Measurements from ENCODE around the gene DSCAM.

The DSCAM gene

DNA sequence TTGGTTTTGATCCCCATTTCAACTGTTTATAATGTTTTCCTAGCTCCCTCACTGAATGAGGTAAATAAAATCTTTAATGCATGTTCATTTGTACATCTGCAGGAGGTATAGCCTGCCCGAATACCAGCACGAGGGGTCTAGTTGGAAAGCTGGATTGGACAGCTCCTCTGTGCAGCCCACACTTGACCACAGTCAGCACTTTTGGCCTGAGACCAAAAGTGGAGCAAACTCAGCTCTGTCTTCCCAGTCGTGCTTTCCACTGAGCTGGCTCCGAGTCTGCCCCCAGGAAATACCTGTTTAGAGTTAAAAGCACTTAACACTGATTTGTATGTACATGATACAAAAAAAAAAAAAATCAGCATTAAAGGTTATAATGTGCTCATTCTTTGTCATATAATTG lies 224.4 kb downstream of the DSCAM start:
- TF ChIP-seq, protein P1, sequence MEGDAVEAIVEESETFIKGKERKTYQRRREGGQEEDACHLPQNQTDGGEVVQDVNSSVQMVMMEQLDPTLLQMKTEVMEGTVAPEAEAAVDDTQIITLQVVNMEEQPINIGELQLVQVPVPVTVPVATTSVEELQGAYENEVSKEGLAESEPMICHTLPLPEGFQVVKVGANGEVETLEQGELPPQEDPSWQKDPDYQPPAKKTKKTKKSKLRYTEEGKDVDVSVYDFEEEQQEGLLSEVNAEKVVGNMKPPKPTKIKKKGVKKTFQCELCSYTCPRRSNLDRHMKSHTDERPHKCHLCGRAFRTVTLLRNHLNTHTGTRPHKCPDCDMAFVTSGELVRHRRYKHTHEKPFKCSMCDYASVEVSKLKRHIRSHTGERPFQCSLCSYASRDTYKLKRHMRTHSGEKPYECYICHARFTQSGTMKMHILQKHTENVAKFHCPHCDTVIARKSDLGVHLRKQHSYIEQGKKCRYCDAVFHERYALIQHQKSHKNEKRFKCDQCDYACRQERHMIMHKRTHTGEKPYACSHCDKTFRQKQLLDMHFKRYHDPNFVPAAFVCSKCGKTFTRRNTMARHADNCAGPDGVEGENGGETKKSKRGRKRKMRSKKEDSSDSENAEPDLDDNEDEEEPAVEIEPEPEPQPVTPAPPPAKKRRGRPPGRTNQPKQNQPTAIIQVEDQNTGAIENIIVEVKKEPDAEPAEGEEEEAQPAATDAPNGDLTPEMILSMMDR (IDR thresholded peaks at IDR 0.05; ENCODE audit: insufficient read depth, low read length): no peak
- TF ChIP-seq, protein P2, sequence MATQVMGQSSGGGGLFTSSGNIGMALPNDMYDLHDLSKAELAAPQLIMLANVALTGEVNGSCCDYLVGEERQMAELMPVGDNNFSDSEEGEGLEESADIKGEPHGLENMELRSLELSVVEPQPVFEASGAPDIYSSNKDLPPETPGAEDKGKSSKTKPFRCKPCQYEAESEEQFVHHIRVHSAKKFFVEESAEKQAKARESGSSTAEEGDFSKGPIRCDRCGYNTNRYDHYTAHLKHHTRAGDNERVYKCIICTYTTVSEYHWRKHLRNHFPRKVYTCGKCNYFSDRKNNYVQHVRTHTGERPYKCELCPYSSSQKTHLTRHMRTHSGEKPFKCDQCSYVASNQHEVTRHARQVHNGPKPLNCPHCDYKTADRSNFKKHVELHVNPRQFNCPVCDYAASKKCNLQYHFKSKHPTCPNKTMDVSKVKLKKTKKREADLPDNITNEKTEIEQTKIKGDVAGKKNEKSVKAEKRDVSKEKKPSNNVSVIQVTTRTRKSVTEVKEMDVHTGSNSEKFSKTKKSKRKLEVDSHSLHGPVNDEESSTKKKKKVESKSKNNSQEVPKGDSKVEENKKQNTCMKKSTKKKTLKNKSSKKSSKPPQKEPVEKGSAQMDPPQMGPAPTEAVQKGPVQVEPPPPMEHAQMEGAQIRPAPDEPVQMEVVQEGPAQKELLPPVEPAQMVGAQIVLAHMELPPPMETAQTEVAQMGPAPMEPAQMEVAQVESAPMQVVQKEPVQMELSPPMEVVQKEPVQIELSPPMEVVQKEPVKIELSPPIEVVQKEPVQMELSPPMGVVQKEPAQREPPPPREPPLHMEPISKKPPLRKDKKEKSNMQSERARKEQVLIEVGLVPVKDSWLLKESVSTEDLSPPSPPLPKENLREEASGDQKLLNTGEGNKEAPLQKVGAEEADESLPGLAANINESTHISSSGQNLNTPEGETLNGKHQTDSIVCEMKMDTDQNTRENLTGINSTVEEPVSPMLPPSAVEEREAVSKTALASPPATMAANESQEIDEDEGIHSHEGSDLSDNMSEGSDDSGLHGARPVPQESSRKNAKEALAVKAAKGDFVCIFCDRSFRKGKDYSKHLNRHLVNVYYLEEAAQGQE (IDR thresholded peaks at IDR 0.05; ENCODE audit: insufficient replicate concordance, low read depth): peak; percentile 31
- DNase-seq (ENCODE audit: low read depth in 1 of 2, low spot score in 1 of 2): no peak
- Histone ChIP-seq H3K4me3 (replicated peaks; ENCODE audit: insufficient read depth, low read length) (no peak overlapping the region), H3K27ac (replicated peaks) (no peak overlapping the region), H3K27me3 (ENCODE audit: insufficient read depth, poor library complexity, severe bottlenecking) (no peaks in the 10 kb centered on the region)

DNA sequence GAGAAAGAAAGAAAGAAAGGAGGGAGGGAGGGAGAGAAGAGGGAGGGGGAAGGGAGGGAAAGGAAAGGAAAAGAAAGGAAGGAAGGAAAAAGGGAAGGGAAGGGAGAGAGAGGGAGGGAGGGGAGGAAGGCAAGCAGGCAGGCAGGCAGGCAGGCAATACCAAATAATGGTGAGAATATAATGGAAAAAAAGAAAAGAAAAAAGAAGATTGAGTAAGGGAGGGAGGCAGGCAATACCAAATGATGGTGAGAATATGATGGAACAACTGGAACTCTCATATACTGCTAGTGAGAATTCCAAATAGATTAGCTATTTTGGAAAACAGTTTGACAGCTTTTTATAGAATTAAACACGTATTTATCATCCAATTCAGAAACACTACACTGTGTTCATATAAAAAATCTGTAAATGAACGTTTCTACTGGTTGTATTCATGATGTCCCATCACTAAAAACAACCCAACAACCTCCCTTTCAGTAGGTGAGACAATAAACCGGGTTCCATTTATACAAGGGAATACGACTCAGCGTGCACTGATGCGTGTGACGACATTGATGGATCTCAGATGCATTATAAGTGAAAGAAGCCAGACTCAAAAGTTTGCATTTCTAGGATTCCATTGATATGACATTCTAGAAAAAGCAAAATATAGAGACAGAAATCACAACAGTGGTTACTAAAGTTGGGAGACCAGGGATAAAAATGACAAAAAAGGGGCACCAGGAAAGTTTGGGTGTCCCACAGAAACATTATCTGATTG lies 226.4 kb downstream of the DSCAM start:
- DNase-seq (ENCODE audit: low read depth in 1 of 2, low spot score in 1 of 2): no peak
- Histone ChIP-seq H3K4me3 (replicated peaks; ENCODE audit: insufficient read depth, low read length) (no peak overlapping the region), H3K27ac (replicated peaks) (no peak overlapping the region), H3K27me3 (ENCODE audit: insufficient read depth, poor library complexity, severe bottlenecking) (no peaks in the 10 kb centered on the region)
- TF ChIP-seq, protein P2 (IDR thresholded peaks at IDR 0.05; ENCODE audit: insufficient replicate concordance, low read depth): no peak
- TF ChIP-seq, protein P1 (IDR thresholded peaks at IDR 0.05; ENCODE audit: insufficient read depth, low read length): no peak
- TF ChIP-seq POLR2AphosphoS5 (IDR thresholded peaks at IDR 0.05; ENCODE audit: low read depth) (no peak), GABPA (IDR thresholded peaks at IDR 0.05; ENCODE audit: low read depth) (no peak), SPI1 (IDR thresholded peaks at IDR 0.05; ENCODE audit: borderline replicate concordance, low read depth) (no peak)

DNA sequence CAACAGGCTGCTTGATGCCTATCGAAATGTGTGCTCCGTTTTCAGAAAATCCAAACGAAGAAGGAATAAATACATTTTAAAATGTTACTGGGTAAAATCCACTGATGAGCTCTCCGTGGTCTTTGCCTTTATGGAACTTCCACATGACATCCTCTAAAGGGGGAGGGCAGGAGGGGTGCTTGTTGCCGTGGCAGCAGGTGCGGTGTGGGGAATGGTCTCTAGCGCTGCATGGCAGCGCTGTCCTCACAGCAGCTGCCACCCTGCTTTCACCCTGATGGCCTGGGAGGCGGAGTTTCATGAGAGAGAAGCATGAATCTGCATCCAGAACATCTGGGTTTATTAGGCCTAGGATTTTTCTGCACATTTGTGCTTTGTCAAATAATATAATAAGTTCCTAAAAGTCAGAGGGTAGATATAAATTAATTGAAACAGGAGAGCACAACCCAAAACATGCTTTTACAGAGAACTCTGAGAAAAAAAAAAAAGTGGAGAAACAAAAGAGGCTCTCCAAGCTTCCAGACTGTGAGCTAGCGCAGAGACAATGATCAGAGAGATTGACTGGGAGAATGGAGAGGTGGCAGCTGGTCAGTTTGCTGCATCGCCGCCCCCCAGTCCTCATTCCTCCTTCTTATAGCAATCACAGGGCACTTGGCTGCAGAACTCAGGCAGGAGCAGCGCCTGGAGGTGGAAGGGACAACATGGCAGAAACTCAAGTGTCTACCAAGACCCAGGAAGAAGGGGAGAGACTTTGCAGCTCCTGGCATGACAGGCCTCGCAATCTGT lies 228.6 kb downstream of the DSCAM start:
- no peaks in the 10 kb centered on the region for H3K27me3 ChIP-seq (ENCODE audit: insufficient read depth, poor library complexity, severe bottlenecking)
- DNase-seq (ENCODE audit: low read depth in 1 of 2, low spot score in 1 of 2): no peak
- H3K4me3 ChIP-seq (replicated peaks; ENCODE audit: insufficient read depth, low read length): no peak overlapping the region
- TF ChIP-seq SPI1 (IDR thresholded peaks at IDR 0.05; ENCODE audit: borderline replicate concordance, low read depth): no peak
- TF ChIP-seq, protein P1 (IDR thresholded peaks at IDR 0.05; ENCODE audit: insufficient read depth, low read length): no peak
- no peak for TF ChIP-seq GABPA (IDR thresholded peaks at IDR 0.05; ENCODE audit: low read depth)
- no peak for TF ChIP-seq POLR2AphosphoS5 (IDR thresholded peaks at IDR 0.05; ENCODE audit: low read depth)
- TF ChIP-seq, protein P2 (IDR thresholded peaks at IDR 0.05; ENCODE audit: insufficient replicate concordance, low read depth): no peak
- H3K27ac ChIP-seq (replicated peaks): no peak overlapping the region
